HEK293 (cell line): ENCODE measurements around the gene PTPRO.

Experiments used
- CTCF ChIA-PET: fragments of 350-600 bp; formaldehyde crosslinking; extraction: SDS; loops from one replicate; lab custom pipeline; 2021; ENCODE audit warnings: antibody characterized with exemption; lab: Yijun Ruan, JAX
- POLR2A ChIA-PET: fragments of 300-600 bp; formaldehyde crosslinking; extraction: SDS; loops from one replicate; lab custom pipeline; 2020; ENCODE audit warnings: antibody characterized with exemption, inconsistent platforms; lab: Yijun Ruan, JAX
- H3K27ac ChIP-seq: fragments of 200-500 bp; sonication (Bioruptor generic); 2 replicates; pipeline ENCODE4 v1.5.1; 2014; ENCODE audit warnings: low read depth, low read length, control low read depth, inconsistent platforms; ENCODE audit errors: extremely low read depth
- H3K36me3 ChIP-seq, 2 experiments: fragments of 200-500 bp in 1 of 2; sonication (Bioruptor generic) in 1 of 2; 1 replicate in 1 of 2; 2 replicates in 1 of 2; pipeline ENCODE4 v1.5.1; 2014 to 2017; ENCODE audit warnings: inconsistent platforms in 2 of 2, low read length in 2 of 2; ENCODE audit not compliant: control insufficient read depth in 2 of 2, insufficient read depth in 1 of 2
- H3K4me1 ChIP-seq: fragments of 200-500 bp; sonication (Bioruptor generic); 2 replicates; pipeline ENCODE4 v1.5.1; 2014; ENCODE audit warnings: mild to moderate bottlenecking, low read length, inconsistent platforms; ENCODE audit not compliant: control insufficient read depth, insufficient read depth
- H3K4me3 ChIP-seq: 2 replicates; pipeline ENCODE4 v1.5.1; 2011; ENCODE audit warnings: low read depth, mild to moderate bottlenecking, control low read depth, low read length, moderate library complexity
- H3K9me3 ChIP-seq: fragments of 200-500 bp; sonication (Bioruptor generic); 2 replicates; pipeline ENCODE4 v1.5.1; 2014; ENCODE audit warnings: low read depth, low read length, inconsistent platforms; ENCODE audit not compliant: control insufficient read depth, insufficient read depth
- KLF10 ChIP-seq: fragments of 450-650 bp; IDR thresholded peaks from 2 replicates; pipeline ENCODE4 v1.5.1; 2018; ENCODE audit warnings: missing biosample characterization, mild to moderate bottlenecking, missing genetic modification characterization
- KLF16 ChIP-seq: fragments of 450-650 bp; formaldehyde crosslinking; IDR thresholded peaks from 2 replicates; pipeline ENCODE4 v1.5.1; 2017; ENCODE audit warnings: missing biosample characterization, missing genetic modification characterization
- ZFP3 ChIP-seq: fragments of 450-650 bp; formaldehyde crosslinking; IDR thresholded peaks from 2 replicates; pipeline ENCODE4 v1.5.1; 2016; ENCODE audit warnings: low read depth, missing biosample characterization, missing genetic modification characterization
- ZFP69B ChIP-seq: fragments of 450-650 bp; formaldehyde crosslinking; IDR thresholded peaks from 2 replicates; pipeline ENCODE4 v1.5.1; 2016; ENCODE audit warnings: missing biosample characterization, missing genetic modification characterization
- ZNF16 ChIP-seq: fragments of 450-650 bp; formaldehyde crosslinking; IDR thresholded peaks from 2 replicates; pipeline ENCODE4 v1.5.1; 2016; ENCODE audit warnings: low read depth, missing biosample characterization, missing genetic modification characterization
- ZNF404 ChIP-seq: fragments of 450-650 bp; formaldehyde crosslinking; IDR thresholded peaks from 2 replicates; pipeline ENCODE4 v1.5.1; 2017; ENCODE audit warnings: missing biosample characterization, missing genetic modification characterization
- ZNF585B ChIP-seq: fragments of 450-650 bp; formaldehyde crosslinking; IDR thresholded peaks from 2 replicates; pipeline ENCODE4 v1.5.1; 2016; ENCODE audit warnings: missing biosample characterization, missing genetic modification characterization
- ZSCAN4 ChIP-seq: fragments of 450-650 bp; formaldehyde crosslinking; IDR thresholded peaks from 2 replicates; pipeline ENCODE4 v1.5.1; 2017; ENCODE audit warnings: missing biosample characterization, missing genetic modification characterization
- TF ChIP-seq, protein P1 (sequence below): fragments of 450-650 bp; formaldehyde crosslinking; IDR thresholded peaks from 2 replicates; pipeline ENCODE4 v1.5.1; 2016; ENCODE audit warnings: missing biosample characterization, missing genetic modification characterization
- TF ChIP-seq, protein P2 (sequence below): fragments of 450-650 bp; formaldehyde crosslinking; IDR thresholded peaks from 2 replicates; pipeline ENCODE4 v1.5.1; 2016; ENCODE audit warnings: missing biosample characterization, missing genetic modification characterization

The PTPRO gene

GRCh38 chr12:15289192-15289591 is 33.1 kb upstream of the PTPRO start:
- no peaks in the 10 kb centered on the region for H3K4me1 ChIP-seq
- no peak overlapping the region for H3K27ac ChIP-seq
- no peaks in the 10 kb centered on the region for H3K36me3 ChIP-seq
- no peak for TF ChIP-seq KLF10 (tag by site-specific recombination)
- ChIA-PET POLR2A (no interaction called here), CTCF (no interaction called here)
- no peak overlapping the region for H3K4me3 ChIP-seq
- H3K9me3 ChIP-seq: no peaks in the 10 kb centered on the region

GRCh38 chr12:15293731-15294130 is 28.6 kb upstream of the PTPRO start:
- no peak overlapping the region for H3K4me3 ChIP-seq
- H3K27ac ChIP-seq: no peak overlapping the region
- no peaks in the 10 kb centered on the region for H3K9me3 ChIP-seq
- ChIA-PET POLR2A (no interaction called here), CTCF (no interaction called here)
- H3K36me3 ChIP-seq: no peaks in the 10 kb centered on the region
- TF ChIP-seq ZNF16 (tag by site-specific recombination): no peak
- TF ChIP-seq, protein P1, sequence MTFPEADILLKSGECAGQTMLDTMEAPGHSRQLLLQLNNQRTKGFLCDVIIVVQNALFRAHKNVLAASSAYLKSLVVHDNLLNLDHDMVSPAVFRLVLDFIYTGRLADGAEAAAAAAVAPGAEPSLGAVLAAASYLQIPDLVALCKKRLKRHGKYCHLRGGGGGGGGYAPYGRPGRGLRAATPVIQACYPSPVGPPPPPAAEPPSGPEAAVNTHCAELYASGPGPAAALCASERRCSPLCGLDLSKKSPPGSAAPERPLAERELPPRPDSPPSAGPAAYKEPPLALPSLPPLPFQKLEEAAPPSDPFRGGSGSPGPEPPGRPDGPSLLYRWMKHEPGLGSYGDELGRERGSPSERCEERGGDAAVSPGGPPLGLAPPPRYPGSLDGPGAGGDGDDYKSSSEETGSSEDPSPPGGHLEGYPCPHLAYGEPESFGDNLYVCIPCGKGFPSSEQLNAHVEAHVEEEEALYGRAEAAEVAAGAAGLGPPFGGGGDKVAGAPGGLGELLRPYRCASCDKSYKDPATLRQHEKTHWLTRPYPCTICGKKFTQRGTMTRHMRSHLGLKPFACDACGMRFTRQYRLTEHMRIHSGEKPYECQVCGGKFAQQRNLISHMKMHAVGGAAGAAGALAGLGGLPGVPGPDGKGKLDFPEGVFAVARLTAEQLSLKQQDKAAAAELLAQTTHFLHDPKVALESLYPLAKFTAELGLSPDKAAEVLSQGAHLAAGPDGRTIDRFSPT (tag by site-specific recombination): no peak
- TF ChIP-seq, protein P2, sequence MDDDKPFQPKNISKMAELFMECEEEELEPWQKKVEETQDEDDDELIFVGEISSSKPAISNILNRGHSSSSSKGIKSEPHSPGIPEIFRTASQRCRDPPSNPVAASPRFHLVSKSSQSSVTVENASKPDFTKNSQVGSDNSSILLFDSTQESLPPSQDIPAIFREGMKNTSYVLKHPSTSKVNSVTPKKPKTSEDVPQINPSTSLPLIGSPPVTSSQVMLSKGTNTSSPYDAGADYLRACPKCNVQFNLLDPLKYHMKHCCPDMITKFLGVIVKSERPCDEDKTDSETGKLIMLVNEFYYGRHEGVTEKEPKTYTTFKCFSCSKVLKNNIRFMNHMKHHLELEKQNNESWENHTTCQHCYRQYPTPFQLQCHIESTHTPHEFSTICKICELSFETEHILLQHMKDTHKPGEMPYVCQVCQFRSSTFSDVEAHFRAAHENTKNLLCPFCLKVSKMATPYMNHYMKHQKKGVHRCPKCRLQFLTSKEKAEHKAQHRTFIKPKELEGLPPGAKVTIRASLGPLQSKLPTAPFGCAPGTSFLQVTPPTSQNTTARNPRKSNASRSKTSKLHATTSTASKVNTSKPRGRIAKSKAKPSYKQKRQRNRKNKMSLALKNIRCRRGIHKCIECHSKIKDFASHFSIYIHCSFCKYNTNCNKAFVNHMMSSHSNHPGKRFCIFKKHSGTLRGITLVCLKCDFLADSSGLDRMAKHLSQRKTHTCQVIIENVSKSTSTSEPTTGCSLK (tag by site-specific recombination): no peak
- TF ChIP-seq ZFP3 (tag by site-specific recombination): no peak
- no peak for TF ChIP-seq ZFP69B (tag by site-specific recombination)
- no peak for TF ChIP-seq KLF16 (tag by site-specific recombination)
- no peaks in the 10 kb centered on the region for H3K4me1 ChIP-seq

DNA sequence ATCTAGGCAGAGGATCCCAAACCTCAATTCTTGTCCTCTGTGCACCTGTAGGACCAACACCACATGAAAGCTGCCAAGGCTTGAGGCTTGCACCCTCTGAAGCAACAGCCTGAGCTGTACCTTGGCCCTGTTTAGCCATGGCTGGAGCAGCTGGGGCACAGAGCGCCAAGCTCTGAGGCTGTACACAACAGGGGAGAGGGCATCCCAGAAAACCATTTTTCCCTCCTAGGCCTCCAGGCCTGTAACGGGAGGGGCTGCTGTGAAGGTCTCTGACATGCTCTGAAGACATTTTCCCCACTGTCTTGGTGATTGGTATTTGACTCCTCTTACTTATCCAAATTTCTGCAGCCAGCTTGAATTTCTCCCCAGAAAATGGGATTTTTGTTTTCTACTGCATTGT is 22.4 kb upstream of the PTPRO start:
- CTCF ChIA-PET: interaction anchor here (0.6 kb wide), 1 partner anchor 24 kb away, joined by 5 read pairs; no protein-coding TSS in a partner anchor
- H3K4me3 ChIP-seq: no peak overlapping the region
- TF ChIP-seq ZNF404 (tag by site-specific recombination): no peak
- no peak for TF ChIP-seq ZSCAN4
- TF ChIP-seq, protein P1 (tag by site-specific recombination): no peak
- TF ChIP-seq ZNF585B (tag by site-specific recombination): peak; percentile 91
- TF ChIP-seq, all 188 proteins: peak for 1
- POLR2A ChIA-PET: no interaction called here
- Histone ChIP-seq H3K36me3 (no peaks in the 10 kb centered on the region), H3K27ac (no peak overlapping the region), H3K4me1 (no peaks in the 10 kb centered on the region), H3K9me3 (no peaks in the 10 kb centered on the region)
